PC-9 (cell line): ENCODE results near the gene PSMA6.

Experiments used
- EZH2 ChIP-seq: fragments of 200-600 bp; sonication (generic); IDR thresholded peaks from 2 replicates; pipeline ENCODE4 v1.8.0; 2017; ENCODE audit warnings: antibody characterized with exemption, low read depth
- TF ChIP-seq, protein P1 (sequence below): fragments of 200-600 bp; sonication (generic); conservative IDR thresholded peaks from 2 replicates; pipeline ENCODE4 v1.6.1; 2017; ENCODE audit warnings: mixed run types, antibody characterized with exemption, mild to moderate bottlenecking, moderate library complexity

GRCh38 chr14:35279369-35279768, 12.8 kb upstream of the PSMA6 start:
- TF ChIP-seq, protein P1, sequence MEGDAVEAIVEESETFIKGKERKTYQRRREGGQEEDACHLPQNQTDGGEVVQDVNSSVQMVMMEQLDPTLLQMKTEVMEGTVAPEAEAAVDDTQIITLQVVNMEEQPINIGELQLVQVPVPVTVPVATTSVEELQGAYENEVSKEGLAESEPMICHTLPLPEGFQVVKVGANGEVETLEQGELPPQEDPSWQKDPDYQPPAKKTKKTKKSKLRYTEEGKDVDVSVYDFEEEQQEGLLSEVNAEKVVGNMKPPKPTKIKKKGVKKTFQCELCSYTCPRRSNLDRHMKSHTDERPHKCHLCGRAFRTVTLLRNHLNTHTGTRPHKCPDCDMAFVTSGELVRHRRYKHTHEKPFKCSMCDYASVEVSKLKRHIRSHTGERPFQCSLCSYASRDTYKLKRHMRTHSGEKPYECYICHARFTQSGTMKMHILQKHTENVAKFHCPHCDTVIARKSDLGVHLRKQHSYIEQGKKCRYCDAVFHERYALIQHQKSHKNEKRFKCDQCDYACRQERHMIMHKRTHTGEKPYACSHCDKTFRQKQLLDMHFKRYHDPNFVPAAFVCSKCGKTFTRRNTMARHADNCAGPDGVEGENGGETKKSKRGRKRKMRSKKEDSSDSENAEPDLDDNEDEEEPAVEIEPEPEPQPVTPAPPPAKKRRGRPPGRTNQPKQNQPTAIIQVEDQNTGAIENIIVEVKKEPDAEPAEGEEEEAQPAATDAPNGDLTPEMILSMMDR = no peak
- TF ChIP-seq EZH2 = no peak
